Measurements from ENCODE around the gene CLNK.

DNA sequence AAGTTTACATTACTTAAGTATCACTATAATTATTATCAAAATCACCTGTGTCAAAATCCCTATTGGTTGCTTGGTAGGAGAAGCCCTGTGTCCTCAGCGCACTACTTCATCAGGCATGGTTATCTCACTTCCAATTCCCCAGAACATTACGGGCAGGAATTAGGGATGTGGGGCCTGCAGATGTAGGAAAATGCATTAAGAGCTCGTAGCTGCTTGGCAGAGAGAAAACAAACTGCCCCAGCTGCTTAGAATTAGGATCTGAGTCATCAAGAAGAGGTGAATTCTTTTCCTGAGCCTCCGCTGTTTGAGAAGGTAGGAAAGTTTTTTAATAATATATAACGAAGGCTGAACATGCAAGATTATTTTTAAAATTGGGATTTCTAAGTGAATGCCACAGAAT, 31.1 kb upstream of the CLNK start:
- TF ChIP-seq, protein P1, sequence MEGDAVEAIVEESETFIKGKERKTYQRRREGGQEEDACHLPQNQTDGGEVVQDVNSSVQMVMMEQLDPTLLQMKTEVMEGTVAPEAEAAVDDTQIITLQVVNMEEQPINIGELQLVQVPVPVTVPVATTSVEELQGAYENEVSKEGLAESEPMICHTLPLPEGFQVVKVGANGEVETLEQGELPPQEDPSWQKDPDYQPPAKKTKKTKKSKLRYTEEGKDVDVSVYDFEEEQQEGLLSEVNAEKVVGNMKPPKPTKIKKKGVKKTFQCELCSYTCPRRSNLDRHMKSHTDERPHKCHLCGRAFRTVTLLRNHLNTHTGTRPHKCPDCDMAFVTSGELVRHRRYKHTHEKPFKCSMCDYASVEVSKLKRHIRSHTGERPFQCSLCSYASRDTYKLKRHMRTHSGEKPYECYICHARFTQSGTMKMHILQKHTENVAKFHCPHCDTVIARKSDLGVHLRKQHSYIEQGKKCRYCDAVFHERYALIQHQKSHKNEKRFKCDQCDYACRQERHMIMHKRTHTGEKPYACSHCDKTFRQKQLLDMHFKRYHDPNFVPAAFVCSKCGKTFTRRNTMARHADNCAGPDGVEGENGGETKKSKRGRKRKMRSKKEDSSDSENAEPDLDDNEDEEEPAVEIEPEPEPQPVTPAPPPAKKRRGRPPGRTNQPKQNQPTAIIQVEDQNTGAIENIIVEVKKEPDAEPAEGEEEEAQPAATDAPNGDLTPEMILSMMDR (IDR thresholded peaks at IDR 0.05 in 2 of 3, conservative IDR thresholded peaks at IDR 0.05 in 1 of 3; ENCODE audit: borderline replicate concordance in 1 of 3, insufficient read depth in 1 of 3, low read depth in 2 of 3, low read length in 2 of 3), result no peak
- TF ChIP-seq EZH2 (IDR thresholded peaks at IDR 0.05) (no peak), RAD21 (IDR thresholded peaks at IDR 0.05; ENCODE audit: low read depth) (no peak), POLR2A (IDR thresholded peaks at IDR 0.05; ENCODE audit: borderline replicate concordance, extremely low read depth, insufficient read depth, insufficient read length) (no peak)
- TF ChIP-seq, protein P2, sequence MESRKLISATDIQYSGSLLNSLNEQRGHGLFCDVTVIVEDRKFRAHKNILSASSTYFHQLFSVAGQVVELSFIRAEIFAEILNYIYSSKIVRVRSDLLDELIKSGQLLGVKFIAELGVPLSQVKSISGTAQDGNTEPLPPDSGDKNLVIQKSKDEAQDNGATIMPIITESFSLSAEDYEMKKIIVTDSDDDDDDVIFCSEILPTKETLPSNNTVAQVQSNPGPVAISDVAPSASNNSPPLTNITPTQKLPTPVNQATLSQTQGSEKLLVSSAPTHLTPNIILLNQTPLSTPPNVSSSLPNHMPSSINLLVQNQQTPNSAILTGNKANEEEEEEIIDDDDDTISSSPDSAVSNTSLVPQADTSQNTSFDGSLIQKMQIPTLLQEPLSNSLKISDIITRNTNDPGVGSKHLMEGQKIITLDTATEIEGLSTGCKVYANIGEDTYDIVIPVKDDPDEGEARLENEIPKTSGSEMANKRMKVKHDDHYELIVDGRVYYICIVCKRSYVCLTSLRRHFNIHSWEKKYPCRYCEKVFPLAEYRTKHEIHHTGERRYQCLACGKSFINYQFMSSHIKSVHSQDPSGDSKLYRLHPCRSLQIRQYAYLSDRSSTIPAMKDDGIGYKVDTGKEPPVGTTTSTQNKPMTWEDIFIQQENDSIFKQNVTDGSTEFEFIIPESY (IDR thresholded peaks at IDR 0.05; ENCODE audit: extremely low read depth, insufficient replicate concordance, low read length), result no peak

Measured in HCT116 (cell line).